WTC11 (cell line): ENCODE results near the gene OBSCN.

Experiments used
- CBFB ChIP-seq: sonication (generic); formaldehyde crosslinking; IDR thresholded peaks from 2 replicates; pipeline ENCODE4 v1.8.1; 2022; ENCODE audit warnings: mild to moderate bottlenecking, low read depth, missing genetic modification reagents
- CREM ChIP-seq: sonication (generic); formaldehyde crosslinking; IDR thresholded peaks from 2 replicates; pipeline ENCODE4 v1.8.1; 2022; ENCODE audit warnings: mild to moderate bottlenecking, missing genetic modification reagents, moderate library complexity
- CTCF ChIP-seq: fragments of 200-600 bp; IDR thresholded peaks from 2 replicates; pipeline ENCODE4 v1.8.0; 2022; ENCODE audit warnings: antibody characterized with exemption
- E2F1 ChIP-seq: sonication (generic); formaldehyde crosslinking; IDR thresholded peaks from 2 replicates; pipeline ENCODE4 v1.8.0; 2022; ENCODE audit warnings: mild to moderate bottlenecking, missing genetic modification reagents
- MLX ChIP-seq: sonication (generic); formaldehyde crosslinking; IDR thresholded peaks from 2 replicates; pipeline ENCODE4 v1.8.1; 2023; ENCODE audit warnings: mild to moderate bottlenecking, missing genetic modification reagents, moderate library complexity
- TF ChIP-seq, protein P1 (sequence below): sonication (generic); formaldehyde crosslinking; IDR thresholded peaks from 2 replicates; pipeline ENCODE4 v1.8.1; 2023; ENCODE audit warnings: mild to moderate bottlenecking, missing genetic modification reagents
- TF ChIP-seq, protein P2 (sequence below): sonication (generic); formaldehyde crosslinking; IDR thresholded peaks from 2 replicates; pipeline ENCODE4 v1.8.1; 2023; ENCODE audit warnings: mild to moderate bottlenecking, missing genetic modification reagents, borderline replicate concordance
- TF ChIP-seq, protein P3 (sequence below): sonication (generic); formaldehyde crosslinking; IDR thresholded peaks from 2 replicates; pipeline ENCODE4 v1.8.1; 2022; ENCODE audit warnings: missing genetic modification reagents, borderline replicate concordance

DNA sequence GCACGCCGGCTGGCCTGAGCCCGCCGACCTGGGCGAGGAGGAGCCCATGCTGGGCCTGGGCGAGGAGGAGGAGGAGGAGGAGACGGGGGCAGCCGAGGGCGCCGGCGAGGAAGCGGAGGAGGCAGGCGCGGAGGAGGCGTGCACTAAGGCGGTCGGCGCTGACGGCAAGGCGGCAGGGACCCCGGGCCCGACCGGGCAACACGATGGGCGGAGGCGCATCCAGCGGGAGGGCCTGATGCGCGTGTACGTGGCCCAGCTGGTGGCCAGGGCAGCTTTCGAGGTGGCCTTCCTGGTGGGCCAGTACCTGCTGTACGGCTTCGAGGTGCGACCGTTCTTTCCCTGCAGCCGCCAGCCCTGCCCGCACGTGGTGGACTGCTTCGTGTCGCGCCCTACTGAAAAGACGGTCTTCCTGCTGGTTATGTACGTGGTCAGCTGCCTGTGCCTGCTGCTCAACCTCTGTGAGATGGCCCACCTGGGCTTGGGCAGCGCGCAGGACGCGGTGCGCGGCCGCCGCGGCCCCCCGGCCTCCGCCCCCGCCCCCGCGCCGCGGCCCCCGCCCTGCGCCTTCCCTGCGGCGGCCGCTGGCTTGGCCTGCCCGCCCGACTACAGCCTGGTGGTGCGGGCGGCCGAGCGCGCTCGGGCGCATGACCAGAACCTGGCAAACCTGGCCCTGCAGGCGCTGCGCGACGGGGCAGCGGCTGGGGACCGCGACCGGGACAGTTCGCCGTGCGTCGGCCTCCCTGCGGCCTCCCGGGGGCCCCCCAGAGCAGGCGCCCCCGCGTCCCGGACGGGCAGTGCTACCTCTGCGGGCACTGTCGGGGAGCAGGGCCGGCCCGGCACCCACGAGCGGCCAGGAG, 49.5 kb upstream of the OBSCN start:
- TF ChIP-seq CREM (CRISPR knock-in tag) (no peak), MLX (CRISPR knock-in tag) (no peak), CTCF (no peak), CBFB (CRISPR knock-in tag) (no peak), E2F1 (CRISPR knock-in tag) (no peak)
- TF ChIP-seq, protein P1, sequence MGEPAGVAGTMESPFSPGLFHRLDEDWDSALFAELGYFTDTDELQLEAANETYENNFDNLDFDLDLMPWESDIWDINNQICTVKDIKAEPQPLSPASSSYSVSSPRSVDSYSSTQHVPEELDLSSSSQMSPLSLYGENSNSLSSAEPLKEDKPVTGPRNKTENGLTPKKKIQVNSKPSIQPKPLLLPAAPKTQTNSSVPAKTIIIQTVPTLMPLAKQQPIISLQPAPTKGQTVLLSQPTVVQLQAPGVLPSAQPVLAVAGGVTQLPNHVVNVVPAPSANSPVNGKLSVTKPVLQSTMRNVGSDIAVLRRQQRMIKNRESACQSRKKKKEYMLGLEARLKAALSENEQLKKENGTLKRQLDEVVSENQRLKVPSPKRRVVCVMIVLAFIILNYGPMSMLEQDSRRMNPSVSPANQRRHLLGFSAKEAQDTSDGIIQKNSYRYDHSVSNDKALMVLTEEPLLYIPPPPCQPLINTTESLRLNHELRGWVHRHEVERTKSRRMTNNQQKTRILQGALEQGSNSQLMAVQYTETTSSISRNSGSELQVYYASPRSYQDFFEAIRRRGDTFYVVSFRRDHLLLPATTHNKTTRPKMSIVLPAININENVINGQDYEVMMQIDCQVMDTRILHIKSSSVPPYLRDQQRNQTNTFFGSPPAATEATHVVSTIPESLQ, result no peak
- TF ChIP-seq, protein P2, sequence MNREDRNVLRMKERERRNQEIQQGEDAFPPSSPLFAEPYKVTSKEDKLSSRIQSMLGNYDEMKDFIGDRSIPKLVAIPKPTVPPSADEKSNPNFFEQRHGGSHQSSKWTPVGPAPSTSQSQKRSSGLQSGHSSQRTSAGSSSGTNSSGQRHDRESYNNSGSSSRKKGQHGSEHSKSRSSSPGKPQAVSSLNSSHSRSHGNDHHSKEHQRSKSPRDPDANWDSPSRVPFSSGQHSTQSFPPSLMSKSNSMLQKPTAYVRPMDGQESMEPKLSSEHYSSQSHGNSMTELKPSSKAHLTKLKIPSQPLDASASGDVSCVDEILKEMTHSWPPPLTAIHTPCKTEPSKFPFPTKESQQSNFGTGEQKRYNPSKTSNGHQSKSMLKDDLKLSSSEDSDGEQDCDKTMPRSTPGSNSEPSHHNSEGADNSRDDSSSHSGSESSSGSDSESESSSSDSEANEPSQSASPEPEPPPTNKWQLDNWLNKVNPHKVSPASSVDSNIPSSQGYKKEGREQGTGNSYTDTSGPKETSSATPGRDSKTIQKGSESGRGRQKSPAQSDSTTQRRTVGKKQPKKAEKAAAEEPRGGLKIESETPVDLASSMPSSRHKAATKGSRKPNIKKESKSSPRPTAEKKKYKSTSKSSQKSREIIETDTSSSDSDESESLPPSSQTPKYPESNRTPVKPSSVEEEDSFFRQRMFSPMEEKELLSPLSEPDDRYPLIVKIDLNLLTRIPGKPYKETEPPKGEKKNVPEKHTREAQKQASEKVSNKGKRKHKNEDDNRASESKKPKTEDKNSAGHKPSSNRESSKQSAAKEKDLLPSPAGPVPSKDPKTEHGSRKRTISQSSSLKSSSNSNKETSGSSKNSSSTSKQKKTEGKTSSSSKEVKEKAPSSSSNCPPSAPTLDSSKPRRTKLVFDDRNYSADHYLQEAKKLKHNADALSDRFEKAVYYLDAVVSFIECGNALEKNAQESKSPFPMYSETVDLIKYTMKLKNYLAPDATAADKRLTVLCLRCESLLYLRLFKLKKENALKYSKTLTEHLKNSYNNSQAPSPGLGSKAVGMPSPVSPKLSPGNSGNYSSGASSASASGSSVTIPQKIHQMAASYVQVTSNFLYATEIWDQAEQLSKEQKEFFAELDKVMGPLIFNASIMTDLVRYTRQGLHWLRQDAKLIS (CRISPR knock-in tag), result no peak
- TF ChIP-seq, protein P3, sequence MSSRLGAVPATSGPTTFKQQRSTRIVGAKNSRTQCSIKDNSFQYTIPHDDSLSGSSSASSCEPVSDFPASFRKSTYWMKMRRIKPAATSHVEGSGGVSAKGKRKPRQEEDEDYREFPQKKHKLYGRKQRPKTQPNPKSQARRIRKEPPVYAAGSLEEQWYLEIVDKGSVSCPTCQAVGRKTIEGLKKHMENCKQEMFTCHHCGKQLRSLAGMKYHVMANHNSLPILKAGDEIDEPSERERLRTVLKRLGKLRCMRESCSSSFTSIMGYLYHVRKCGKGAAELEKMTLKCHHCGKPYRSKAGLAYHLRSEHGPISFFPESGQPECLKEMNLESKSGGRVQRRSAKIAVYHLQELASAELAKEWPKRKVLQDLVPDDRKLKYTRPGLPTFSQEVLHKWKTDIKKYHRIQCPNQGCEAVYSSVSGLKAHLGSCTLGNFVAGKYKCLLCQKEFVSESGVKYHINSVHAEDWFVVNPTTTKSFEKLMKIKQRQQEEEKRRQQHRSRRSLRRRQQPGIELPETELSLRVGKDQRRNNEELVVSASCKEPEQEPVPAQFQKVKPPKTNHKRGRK (CRISPR knock-in tag), result no peak
